ENCODE measurements around the gene NXT1.

NXT1 gene

DNA sequence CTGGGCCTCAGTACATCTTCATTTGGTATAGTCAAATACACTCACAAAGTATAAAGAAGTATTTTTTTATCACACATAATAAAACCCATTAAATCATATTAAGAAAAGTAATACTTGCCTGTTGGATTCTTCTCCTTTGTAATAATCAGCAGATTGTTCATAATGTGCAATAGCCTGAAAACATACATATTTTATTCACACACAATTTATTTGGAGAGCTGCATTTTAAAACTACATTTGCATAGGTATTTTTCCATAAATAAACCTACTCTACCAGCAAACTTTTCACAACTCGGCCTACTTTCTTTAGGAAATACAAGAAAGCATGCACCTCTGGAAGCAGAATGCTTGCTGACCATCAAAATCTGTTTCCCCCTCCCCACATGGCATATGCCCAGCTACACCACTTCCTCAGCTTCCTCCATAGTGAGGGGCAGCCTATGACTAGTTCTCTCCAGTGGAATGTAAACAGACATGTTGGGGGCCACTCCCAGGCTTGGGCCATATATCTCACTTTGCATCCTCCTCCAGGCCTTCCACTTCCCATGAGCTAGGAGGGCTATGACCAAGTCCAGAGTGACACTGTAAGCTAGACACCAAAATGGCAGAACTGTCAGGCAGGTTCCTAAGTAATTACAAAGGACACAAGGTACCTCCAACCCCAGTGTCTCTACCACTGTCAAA, 39.6 kb downstream of the NXT1 start:
- no peak for DNase-seq (ENCODE audit: low read depth, low spot score)

DNA sequence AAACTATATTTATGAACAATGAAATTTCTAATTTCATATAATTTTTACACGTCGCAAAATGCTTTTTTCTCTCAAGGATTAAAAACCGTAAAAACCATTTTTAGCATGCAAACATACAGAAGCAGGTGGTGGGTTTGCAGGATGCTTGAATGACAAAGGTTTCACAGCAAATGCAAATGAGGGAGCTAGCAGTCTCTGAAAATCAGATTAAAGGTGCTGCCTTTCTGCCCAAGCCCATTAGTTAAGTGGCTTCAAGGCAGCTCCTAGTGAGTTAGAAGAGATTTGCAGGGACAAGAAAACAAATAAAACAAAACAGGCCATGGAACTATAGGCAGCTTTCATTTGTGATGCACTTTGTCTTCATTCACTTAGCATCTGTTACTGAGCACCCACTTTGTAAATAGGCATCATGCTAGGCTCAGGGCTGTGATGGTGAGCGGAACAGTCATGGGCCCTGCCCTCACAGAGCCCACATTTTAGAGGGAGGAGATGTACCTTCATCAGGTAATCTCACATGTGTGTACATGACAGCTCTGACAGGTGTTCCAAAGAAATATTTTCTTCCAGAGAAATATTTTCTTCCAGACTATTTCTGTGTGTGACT, 41.2 kb downstream of the NXT1 start:
- DNase-seq (ENCODE audit: low read depth, low spot score), result no peak

DNA sequence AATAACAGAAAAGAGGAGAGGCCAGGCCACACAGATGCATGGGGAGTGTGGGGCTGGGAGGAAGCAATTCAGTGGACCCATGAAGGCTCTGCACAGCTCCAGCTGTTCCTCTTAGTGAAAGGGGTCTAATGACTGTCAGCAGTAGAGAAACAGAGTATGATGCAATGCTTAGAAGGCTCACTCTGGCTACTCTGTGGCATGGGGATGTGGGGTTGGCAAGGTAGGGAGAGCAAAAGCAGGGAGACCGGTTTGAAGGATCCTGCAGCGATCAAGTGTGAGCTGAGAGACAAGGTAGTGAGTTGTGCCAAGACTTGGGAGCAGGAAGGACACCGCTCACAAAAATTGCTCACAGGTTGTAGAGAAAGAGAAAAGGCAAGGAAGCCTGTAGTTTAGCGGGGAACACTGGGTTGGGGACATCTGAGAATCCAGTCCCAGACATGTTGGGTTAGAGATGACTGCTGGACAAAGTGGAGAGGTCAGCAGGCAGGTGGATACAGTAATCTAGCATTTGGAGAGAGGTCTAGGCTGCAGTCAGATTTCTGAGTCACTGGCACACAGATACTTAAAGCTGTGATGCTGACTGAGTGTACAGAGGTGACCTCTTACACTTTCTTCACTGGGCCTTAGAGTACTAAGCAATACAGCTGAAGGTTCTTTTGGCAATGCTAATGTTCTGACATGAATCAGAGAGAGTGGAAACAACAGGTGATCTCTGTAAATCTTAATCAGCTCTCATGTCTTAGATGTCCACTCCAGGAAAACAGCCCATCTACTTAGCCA, 43.6 kb downstream of the NXT1 start:
- DNase-seq (ENCODE audit: low read depth, low spot score), result no peak

DNA sequence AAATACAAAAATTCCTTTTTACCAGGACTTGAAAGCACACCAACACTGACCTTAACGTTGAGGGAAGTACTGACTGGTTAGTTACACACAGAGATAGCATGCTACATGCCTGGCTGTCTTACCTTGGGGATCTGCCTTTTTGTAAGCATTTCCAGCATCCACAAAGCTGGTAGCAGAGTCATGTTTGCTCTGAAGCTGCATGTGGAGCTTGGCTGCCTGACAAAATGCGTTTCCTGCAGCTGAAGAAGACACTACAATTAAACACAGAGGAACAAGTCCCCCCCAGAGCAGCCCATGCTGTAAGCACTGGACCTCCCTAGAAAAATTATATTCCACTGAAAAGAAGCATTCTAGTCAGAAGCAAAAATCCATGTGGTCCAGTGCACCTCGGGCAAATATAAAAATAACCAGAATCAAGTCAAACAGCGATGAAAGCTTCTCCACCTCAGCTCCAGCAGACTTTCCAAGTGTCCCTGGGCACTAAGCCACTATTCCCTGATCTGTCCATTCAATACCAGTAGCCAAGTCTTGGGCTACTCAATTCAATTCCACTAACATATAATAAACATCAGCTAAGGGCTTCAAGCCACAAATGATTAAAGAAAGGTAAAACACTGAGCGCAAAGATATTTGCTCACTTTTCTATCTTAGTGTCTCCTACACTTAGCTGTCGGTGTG, 46.5 kb downstream of the NXT1 start:
- DNase-seq (ENCODE audit: low read depth, low spot score), result no peak

DNA sequence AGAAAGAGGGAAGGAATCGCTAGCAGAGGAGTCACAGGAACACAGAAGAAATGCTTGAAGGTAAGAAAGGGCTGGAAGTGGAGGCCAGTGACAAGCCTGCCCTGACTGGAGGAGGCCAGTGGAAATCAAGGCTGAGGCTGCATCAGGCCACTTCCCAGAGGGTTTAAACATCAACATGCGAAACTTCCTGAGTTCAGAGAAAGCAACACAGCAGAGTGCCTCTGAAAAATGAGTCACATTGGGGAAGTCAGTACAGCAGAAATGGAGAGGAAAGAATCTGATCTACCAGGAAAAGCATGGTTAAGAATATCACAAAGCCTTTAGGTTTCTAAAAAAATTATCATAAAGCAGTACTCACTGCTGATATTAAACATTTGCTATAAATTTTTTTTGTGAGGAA, 47.4 kb downstream of the NXT1 start:
- no peak for DNase-seq (ENCODE audit: low read depth, low spot score)

DNA sequence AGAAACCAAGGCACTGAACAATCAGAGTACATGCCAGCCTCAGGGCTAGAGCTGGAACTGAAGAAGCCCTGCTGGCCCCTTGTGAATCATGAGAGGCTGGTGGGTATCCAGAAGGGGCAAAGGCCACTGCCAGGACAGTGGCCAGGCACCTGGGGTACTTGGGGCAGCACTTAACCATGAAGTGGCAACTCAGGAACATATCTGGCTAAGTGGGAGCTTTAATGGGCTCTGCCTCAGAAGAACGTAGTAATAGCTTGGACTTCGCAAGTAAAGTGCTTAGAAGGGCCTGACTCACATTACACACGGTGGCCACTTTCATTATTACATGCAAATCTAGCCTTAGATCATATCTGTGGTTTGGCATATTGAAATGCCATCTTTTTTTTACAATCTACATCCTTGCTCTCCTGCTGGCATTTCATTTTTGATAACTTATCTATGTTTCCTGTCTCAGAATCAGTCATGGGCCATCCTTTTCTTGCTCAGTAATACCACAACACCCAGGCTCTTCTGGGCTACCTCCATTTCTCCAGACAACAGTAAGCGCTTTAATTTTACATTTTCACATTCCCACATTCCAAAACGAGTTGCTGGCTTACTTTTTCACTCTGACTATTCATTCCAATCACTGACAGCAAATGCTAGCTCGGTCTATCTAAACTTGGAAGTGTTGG, 49.1 kb downstream of the NXT1 start:
- DNase-seq (ENCODE audit: low read depth, low spot score), result no peak

DNA sequence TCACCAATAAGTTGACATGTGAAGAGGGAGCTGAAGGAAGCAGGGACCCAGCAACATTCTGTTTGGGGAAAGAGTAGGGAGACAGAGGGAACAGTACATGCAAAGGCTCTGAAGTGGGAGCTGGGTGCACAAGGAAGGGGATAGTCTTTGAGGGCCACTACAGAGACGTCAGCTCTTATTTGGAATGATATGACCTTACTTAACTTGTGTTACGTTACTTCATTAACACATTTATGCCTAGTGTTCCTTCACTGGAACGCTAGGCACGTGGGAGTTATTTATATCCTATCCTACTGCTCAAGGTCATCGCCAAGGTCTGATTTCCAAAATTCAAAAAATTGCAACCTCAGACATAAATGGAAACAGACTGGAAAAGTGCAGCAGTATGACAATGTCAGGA, 50.5 kb downstream of the NXT1 start:
- DNase-seq (ENCODE audit: low read depth, low spot score), result no peak

DNA sequence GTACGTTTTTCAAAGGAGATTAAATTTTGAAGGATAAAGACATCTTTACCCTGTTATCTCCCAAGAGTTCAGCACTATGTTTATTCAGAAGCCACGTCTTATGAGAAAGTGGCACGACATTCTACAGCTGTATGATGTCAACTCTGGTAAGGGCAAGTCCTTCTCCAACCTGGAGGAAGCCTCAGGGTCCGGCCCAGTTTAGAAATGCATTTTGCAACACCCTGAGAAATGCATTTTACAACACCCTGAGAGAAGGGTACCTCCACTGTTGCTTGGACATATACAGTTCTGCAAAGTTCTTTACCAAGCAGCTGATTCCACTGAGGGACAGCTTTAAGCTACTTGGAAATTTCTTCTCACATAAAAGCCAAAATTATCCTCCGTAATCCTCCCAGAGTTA, 53.2 kb downstream of the NXT1 start:
- DNase-seq (ENCODE audit: low read depth, low spot score), result no peak

DNA sequence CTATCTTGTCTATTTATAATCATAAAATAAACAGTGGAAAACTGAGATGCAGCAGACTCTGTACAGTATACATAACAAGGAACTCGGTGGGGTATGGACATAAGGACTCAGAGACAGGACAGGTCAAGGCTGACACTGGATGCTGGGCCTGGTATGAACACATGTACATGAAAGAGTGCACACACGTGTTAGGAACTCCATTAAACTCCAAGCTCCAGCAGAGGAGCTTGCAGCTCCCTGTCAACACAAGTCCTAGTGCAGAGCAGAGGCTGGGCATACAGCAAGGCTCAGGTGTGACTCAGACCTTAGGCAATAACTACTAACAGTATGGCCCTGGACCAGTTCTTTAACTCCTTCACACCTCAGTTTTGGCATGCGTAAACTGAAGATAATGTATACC, 53.6 kb downstream of the NXT1 start:
- DNase-seq (ENCODE audit: low read depth, low spot score), result no peak
